ENCODE measurements around the gene MGARP.
"Not testable (repeated sequence)": the region's sequence is repeated elsewhere in the genome, so short reads cannot be mapped to it uniquely, and the experiment has no call there.

The MGARP gene

DNA sequence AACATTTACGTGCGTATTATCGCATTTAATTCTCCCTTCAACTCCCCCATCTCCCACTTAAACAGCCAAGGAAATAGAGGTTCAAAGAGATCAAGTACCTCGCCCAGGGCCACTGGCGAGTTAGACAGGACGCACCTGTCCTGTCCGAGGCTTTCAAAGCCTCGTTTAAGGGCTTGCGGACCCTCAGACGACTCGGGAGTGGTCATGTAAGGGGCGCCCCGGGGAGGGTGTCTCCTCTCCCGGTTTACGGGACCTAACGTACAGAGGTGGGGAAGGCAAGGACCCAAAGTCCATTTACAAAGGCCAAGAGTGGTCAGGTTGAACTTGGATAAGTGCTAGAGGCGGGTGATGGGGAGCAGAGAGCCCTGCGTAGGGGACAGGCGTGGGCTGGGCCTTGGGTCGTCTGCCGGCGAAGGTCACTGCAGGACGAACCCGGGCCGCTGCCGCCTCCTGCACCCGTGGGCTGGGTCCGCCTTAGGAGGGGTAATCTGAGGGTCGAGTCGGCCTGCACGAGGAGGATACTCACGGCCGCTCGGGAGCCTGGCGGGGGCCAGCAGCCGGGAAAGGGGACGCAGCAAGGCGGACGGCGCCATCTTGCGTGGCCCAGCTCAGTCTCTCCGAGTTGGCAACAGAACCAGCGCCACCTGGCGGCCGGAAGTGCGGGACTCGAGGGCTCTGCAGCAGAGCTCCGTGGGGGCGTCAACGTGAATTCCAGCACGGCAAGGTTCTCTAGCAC, 15.3 kb upstream of the MGARP start:
- DNase-seq (ENCODE audit: low read depth), result peak; percentile 99

DNA sequence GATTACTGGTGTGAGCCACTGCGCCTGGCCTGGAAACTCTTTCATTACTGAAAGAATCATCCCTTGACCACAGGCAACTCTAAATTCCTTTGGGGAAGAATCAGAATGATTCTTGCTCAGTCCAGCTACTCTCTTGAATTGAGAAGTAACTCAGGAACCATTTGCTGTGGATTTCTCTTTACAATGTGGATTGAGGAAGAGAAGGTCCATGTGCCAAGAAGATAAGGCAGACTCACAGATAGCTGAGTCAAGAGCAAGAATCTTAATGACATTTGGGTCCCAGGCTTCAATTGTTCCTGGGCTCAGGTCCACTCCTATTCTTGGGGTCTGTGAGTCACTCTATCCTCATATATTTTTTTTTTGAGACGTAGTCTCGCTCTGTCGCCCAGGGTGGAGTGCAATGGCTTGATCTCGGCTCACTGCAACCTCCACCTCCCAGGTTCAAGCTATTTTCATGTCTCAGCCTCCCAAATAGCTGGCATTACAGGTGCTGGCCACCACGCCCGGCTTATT, 6.2 kb upstream of the MGARP start:
- no peak for DNase-seq (ENCODE audit: low read depth)

DNA sequence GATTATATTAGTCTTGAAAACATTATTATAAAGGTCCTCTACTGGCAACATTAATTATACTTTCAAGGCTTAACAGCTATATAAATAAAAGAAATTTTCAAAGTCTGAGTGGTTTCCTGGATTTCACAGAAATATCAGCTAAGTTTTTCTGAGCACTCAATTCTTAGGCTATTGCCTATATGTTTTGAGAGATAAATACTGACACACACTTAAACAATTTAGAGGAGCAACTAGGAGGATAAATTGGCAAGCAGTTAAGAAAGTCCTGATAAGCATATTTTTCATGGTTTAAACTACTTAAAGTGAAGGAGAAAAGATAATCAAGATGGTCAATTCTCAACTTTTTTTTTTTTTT, 2.7 kb upstream of the MGARP start:
- no peak for DNase-seq (ENCODE audit: low read depth)

DNA sequence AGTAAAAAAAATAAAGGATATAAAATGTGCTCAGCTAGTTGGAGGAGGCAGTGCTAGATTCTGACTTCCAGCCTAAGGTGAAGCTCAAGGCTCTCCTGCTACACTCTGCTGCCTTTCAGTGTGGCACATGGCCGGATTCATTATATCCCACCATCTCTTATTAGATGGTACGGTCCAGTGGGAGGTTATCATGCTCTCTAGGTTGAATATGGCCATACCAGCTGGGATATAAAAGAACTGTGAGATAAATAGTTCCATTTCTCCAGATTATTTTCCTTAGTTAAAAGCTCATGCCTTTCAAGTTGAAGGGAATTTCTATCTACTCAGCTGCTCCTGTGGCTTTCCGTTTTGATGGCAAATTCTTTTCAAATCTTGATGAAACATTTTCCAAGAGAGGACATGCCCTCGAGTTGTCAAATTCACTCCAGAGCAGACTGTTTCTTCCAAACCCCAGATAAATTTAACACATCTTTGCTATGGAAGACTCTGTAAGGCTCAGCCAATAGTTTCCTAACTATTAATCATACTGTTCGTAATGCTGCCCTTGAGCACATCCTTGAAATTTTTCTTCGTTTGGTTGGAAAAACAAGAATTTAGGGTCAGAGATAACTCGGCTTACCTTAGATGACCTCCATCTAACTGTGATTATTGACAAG, 2.2 kb upstream of the MGARP start:
- no peak for DNase-seq (ENCODE audit: low read depth)

- no peak for DNase-seq (ENCODE audit: low read depth)
Observed at GRCh38 chr4:139278912-139279759, 889 bp downstream of the MGARP start.

DNA sequence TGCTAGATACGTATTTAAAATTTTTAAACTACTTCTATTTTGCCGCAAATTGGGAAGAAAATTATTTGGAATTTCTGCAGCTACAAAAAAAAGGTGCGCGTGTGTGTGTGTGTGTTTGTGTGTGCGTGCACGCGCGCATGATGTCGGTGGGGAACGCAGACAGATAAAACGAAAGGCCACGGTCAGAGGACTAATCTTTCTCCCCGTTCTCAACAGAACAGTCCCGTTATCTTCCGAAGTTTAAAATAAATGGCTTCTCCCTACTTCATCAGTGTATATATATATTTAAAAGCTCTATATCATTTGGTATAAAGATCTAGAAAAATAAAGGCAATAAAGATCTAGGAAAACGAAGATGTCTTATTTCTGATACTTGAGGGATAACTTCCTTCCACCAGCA, 1.5 kb downstream of the MGARP start:
- no peak for DNase-seq (ENCODE audit: low read depth)

DNA sequence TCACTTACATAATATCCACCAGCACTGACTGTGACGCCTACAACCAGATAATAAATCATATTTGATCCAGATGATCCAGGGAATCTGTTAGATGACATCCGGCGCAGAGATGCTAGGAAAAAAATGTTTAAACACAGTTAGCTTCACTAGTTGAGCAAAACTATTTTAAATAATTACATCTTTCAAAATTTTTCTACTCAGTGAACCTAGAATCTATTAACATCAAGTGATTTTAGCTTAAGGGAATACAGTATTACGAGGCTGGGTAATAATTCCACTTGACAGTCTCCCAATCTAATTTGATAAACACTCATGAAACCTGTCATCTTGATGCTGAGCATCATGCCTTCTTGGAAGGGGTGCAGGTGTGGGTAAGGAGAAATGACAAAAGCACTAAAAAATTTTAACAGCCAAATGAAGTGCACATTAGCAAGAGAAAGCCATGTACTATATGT, 4.7 kb downstream of the MGARP start:
- DNase-seq (ENCODE audit: low read depth), result no peak

DNA sequence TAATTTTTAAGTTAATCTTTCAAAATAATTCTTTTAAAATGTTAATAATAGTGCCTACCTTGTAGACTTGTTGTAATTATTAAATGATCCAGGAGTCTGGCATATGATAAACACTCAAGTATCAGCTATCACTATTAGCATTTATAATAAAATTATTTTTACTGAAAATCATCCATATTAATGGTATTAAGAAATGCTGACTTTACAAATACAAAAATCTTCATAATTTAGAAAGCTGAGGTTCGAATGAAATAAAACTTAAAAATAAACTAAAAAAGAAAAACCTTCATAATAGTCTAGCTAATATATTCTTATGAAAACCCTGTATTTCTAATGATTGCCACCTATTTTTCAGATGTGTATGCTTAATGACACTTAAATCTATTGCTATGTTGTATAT, 5.2 kb downstream of the MGARP start:
- DNase-seq (ENCODE audit: low read depth), result no peak

DNA sequence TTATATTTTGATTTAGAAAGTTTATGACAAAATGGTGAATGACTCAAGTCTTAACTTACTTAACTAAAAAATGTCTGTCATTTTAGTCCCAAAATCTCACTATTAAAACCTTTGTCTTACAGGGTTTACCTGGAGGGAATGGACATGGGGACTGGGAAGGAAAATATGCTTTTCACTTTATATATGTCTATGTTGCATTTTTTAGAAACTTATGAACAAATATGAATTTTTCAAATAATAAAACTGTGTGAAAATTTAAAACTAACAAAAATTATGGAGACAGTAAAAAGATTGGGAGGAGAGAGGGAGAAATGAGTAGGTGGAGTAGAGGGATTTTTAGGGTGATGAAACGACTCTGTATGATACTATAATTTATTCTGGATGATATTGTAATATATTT, 6.2 kb downstream of the MGARP start:
- DNase-seq (ENCODE audit: low read depth), result no peak

- no peak for DNase-seq (ENCODE audit: low read depth)
Observed at GRCh38 chr4:139267301-139267700, 12.7 kb downstream of the MGARP start.

DNA sequence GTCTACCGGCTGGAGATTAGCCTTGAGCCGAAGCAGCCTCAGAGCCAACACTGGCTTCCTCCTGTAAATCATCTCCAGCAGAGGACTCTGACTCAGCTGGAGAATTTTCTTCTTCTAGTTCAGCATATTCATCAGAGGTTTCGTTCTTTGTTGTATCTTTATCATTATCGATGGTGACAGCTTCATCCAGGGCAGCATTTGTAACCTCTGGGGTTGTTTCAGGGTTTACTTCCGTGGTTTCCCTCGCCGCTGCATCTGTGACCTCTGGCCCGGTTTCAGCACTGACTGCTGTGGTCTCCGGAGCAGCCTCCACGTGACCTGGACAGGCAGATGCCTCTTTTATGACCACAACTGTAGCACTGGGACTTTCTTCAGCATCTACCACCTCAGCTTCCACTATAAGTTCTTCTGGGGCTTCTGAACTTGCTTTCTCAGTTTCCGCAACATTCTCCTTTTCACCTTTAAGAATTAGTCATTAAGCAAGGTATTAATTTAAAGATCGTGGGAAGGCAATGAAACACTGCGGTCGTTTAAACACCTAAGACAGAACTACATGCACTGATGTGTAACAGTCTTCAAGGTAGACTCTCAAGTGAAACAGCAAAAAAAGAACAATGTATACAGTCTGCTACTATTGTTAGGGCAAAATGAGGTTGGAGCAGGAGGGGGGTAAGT, 13.3 kb downstream of the MGARP start:
- DNase-seq (ENCODE audit: low read depth), result peak; percentile 58

DNA sequence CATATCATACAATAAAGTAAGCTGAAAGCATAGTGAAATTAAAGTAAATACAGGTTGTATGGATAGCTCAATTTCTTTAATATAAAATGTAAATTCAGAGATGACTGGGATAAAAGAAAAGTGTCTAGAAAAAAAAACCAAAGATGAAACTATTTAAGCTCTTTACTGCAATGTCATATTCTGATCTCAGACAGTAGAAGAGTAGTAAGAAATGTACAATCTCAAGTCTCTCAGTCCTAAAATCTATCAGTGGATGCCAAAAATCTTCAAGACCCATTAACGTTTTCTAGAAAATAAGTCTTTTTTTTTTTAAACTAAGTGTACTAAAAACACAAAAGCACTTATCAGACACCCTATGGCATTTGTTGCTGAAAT, 13.8 kb downstream of the MGARP start:
- DNase-seq (ENCODE audit: low read depth), result no peak

DNA sequence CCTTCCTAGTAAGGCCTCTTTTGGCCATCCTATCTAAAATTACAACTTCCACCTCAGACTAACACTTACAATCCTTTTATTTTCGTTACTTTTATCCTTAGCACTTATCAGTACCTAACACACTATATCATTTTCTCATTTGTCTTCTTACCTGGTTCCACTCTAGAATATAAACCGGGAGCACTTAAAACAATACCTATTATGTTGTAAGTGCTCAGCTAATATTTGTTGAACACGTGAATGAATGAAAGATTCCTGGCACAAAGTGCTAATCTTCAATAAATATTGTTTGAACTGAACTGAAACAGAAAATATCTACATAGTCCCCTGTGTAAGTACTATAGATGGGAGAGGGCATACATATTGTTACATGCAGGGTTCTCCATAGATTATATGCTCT, 14.4 kb downstream of the MGARP start:
- DNase-seq (ENCODE audit: low read depth), result no peak

- no peak for DNase-seq (ENCODE audit: low read depth)
Observed at GRCh38 chr4:139256349-139256748, 23.7 kb downstream of the MGARP start.

- DNase-seq (ENCODE audit: low read depth), result not testable (repeated sequence)
Observed at GRCh38 chr4:139255581-139255980, 24.4 kb downstream of the MGARP start.

GRCh38 chr4:139253713-139254112, 26.3 kb downstream of the MGARP start:
- DNase-seq (ENCODE audit: low read depth), result no peak

DNA sequence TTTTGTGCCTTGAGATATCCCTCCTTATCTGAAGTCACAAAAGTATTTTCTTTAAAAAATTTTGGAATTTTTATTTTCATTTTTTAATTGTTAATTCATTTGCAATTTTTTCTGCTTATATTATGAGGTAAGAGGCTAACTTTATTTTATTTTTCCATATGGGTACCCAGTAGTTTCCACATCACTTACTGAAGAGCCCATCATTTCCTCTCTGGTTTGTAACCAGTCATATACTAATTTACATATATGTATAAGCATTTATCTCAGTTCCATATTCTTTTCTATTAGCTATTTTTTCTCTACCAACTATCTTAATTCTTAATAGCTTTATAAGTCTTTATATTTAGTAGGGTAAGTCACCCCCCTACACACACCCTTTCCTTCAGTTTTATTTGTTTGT, 27.0 kb downstream of the MGARP start:
- DNase-seq (ENCODE audit: low read depth), result no peak

DNA sequence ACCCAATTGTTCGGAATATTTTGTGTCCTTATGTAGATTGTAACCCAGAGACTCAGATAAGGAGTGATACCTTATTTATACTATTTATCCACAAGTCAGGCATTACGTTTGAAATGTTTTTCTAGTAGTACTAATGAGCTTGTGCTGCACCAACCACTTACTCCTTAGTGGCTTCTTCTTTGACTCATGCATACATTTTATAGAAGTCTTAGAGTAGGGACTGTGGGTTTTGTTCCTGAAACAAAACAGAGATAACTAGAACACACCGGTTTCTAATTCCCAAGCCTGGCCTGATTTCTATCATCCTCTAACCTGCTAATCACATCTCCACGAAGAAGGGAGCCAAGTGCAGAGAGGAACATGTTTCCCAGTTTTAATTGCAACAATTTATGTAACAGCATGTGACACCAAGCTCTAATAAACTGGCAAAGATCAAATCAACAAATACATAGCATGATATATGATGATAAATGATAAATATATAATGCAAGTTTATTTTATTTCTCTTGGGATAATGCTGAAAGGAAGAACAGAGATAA, 32.3 kb downstream of the MGARP start:
- DNase-seq (ENCODE audit: low read depth), result no peak

GRCh38 chr4:139247241-139247640, 32.8 kb downstream of the MGARP start:
- DNase-seq (ENCODE audit: low read depth), result no peak

DNA sequence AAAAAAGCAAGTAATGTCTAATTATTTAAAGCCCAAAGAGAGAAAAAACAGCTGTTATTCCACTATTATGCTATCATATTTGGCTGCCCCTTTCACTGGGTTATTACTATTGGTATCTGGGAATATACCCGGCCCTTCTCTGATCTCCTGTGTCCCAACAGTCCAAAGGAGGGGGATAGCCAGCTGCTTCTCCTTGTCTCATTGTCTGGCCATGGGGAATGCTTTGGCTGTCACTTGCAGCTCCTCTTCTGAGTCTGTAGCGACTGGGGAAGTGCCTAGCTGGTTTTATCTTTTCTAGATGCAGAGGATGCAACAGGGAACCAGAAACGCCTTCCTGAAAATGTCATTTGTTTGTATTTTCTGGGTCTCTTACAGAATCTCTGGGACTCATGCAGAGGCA, 33.9 kb downstream of the MGARP start:
- no peak for DNase-seq (ENCODE audit: low read depth)

DNA sequence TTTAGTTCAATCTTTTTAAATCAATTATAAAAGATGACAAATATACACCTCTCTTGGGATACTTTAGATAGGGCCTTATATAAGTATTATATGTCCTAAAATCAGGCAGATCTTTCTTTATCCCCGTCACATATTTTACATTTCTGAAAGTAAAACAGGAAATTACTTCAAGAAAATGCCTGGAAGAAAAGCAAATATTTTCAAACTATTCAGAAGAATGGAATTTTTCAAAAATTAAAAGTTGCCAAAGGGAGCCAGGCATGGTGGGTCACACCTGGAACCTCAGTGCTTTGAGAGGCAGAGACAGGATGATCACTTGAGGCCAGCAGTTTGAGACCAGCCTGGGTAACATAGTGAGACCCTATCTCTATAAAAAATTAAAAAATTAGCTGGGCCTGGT, 34.4 kb downstream of the MGARP start:
- DNase-seq (ENCODE audit: low read depth), result no peak

All from activated gamma-delta T cell treated with anti-CD3 and anti-CD28 coated beads, Interleukin-2, amount 50 U/mL, for 16 hours (primary cell).